ENCODE data around the gene AKR1B15. TPM values are rescaled to one million over a fixed set of nuclear protein-coding genes. Genes with fewer than 3 reads are reported as not detected.

The AKR1B15 gene
- total RNA-seq, 4 donors from 2014 or later, result 2.0 TPM; not detected in 3

DNA sequence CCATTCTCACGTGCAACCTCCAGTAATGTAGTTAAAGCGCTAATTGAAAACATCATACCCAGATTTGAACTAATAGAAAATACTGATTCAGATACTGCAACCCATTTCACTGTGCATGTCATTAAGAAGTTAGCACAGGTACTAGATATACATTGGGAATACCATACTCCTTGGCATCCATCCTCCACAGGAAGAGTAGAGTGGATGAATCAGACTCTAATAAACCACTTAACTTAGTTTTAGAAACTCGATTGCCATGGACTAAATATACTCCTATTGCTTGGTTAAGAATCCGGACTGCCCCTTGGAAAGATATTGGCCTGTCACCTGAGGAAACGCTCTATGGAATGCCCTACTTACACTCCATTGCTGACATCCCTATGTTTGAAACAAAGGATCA lies 9.5 kb downstream of the AKR1B15 start:
- no peak for TF ChIP-seq CTCF (IDR thresholded peaks at IDR 0.05; ENCODE audit: low read depth)

GRCh38 chr7:134562136-134562535 lies 13.2 kb downstream of the AKR1B15 start:
- no peak for TF ChIP-seq CTCF (IDR thresholded peaks at IDR 0.05; ENCODE audit: low read depth)

DNA sequence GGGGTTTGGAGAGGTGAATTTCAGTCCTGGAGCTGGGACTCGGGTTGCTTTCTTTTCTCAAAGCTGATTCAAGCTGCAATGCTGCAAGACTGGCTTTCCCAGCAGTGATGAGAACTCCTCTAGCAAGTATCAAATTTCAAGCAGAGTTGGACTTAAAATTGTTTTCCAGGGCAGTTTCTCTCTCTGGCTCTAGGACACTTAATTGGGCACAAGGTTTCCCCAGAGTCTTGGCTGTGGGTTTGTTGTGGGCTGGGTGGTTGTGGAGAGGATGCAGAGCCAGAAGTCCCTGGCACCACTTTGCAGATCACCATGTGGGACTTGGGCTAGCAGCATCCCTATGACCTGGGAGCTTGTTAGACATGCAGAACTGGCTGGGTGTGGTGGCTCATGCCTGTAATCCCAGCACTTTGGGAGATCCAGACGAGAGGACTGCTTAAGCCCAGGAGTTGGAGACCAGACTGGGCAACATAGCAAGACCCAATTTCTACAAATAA lies 16.8 kb downstream of the AKR1B15 start:
- TF ChIP-seq CTCF (IDR thresholded peaks at IDR 0.05; ENCODE audit: low read depth), result no peak

DNA sequence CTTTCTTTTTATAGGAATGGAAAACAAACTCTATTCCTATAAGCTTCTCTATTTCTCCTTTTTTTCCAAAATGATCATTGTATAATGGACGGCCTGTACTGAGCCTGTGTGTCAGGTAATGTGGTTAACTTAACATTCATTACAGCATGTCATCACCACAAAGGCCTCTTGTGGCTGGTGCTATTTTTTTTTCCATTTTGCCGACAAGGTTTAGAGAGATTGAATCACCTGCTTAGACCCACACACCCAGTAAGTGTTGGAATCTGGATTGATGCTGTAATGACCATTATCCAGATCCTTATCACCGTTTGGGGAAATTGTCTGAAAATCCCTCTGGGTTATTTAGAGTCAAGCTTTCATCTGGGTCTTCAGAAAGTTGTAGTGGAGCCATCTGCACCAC lies 18.5 kb downstream of the AKR1B15 start:
- no peak for TF ChIP-seq CTCF (IDR thresholded peaks at IDR 0.05; ENCODE audit: low read depth)

DNA sequence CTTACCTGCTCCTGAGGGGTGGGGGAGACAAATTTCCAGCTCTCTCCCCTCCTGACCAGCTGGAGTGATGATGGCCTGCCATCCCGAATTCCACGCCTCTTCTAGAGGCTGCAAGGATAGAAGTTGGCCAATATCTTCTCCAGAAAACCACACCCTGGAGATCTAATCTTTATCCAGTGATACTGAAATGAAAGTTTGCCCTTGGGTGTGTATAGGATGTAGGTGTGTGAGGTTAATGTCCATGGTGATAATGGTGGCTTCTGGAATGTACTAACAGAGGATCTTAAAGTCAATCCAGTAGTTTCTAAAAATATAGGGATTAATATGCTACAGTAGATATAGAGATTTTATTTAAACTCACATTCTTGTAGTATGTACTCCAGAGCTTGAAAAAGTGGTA lies 22.2 kb downstream of the AKR1B15 start:
- TF ChIP-seq CTCF (IDR thresholded peaks at IDR 0.05; ENCODE audit: low read depth), result no peak

DNA sequence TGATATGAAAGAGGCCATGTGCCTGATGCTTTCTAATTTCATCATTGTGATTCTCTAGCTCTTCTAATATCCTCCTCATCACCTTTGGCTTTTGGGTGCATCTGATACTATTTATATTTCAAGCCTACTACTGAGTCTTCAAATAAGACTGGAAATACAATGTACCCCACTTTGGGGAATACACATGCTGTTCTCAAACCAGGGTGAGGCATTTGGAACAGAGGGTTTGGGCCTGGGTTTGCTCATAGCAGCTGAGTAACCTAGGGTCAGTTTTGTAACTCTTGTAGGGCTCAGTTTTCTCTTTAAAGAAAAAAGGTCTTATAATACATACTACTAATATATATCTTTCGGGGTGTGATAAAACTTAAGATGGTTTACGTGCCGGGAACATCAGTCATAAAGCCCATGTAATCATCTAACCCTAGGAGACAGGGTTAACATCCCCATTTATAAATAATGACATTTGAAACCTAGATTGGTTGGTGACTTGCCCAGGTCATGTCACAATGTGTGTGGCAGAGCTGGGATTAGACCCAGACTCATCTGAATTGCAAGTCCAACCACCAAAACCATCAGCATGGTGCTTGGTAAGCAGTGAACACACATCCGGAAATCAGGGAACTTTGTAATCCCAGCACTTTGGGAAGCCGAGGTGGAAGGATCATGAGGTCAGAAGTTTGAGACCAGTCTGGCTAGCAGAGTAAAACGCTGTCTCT lies 23.0 kb downstream of the AKR1B15 start:
- TF ChIP-seq CTCF (IDR thresholded peaks at IDR 0.05; ENCODE audit: low read depth), result no peak

GRCh38 chr7:134574322-134574721 lies 25.4 kb downstream of the AKR1B15 start:
- TF ChIP-seq CTCF (IDR thresholded peaks at IDR 0.05; ENCODE audit: low read depth), result no peak
